GM18868 (cell line): ENCODE results near the gene TAF3.
A peak's percentile ranks its signal among the peaks of the same experiment; 100 is the strongest.

Source experiments
- ATAC-seq: cut with Tn5 transposase; IDR thresholded peaks from one replicate; pipeline ENCODE4 v1.9.1; 2021; ENCODE audit warnings: mild to moderate bottlenecking, moderate library complexity; ENCODE audit not compliant: unreplicated experiment

Gene TAF3

DNA sequence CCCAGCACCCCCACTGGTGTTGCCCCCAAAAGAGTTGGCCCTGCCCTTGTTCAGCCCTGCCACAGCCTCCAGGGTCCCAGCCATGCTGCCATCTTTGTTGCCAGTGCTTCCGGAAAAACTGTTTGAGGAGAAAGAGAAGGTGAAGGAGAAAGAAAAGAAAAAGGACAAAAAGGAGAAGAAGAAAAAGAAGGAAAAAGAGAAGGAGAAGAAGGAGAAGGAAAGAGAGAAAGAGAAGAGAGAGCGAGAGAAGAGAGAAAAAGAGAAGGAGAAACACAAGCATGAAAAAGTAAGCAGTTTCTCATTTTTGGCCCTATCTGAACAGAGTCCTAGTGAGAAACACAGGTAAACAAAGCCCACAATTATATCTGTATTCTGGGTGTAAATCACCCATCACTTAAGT is 147.2 kb downstream of the TAF3 start:
- ATAC-seq, result no peak

DNA sequence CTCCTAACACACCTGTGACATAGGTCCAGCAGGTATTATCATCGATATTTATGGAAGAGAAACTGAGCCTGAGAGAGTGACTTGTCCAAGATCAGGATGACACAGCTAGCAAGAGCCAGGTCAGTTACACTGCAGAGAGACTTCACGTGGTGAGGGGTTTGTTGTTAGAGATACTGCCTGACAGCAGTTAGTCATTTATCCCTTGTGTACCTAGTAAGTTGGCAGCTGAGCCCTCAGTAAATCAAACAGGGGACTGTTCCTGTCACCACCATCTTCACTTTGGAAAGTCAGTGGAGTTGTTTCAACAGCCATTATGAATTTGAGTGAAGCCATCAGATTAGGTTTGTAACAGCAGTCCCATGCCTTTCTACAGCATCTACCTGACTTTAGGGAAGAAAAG is 148.7 kb downstream of the TAF3 start:
- ATAC-seq, result no peak

DNA sequence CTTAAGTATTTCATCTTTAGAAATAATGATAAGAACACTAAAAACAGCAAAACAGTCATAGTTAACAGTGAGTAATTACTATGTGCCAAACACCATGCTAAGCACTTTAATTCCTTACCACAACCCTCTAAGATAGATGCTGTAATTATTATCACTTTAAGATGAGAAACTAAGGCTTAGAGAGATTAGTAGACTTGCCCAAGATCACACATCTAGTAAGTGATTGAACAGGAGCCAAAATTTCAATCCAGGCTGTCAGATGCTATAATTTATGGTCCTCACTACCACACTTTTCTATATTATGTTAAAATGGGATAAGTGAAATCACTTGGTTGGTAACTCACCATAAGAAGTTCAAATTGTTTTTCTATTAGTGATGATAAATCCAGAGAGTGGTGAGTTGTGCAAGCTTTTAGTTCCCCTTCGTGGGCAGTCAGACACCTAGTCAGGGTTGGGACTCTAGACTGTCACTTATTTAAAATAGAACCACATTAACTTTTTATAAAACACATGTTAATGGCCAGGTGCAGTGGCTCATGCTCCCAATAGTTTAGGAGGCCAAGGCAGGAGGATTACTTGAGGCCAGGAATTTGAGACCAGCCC is 150.3 kb downstream of the TAF3 start:
- no peak for ATAC-seq

DNA sequence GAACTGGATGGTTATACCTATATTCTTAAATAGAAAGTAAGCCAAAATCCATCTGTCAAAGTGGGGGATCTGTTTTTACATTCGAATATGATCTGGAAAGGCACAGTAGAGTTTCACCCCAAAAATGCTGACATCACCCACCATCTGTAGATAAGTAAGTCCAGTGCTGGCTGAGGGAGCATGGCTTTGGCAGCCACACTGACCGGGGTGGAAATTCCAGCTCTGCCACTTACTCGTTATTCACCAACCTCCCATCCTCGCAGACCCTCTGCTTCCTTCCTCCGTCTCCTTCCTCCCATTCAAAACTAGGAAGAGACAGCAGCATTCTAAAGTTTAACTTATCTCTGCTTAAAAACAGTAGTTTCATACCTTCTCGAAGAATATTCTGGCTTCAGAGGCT is 151.3 kb downstream of the TAF3 start:
- ATAC-seq, result no peak

DNA sequence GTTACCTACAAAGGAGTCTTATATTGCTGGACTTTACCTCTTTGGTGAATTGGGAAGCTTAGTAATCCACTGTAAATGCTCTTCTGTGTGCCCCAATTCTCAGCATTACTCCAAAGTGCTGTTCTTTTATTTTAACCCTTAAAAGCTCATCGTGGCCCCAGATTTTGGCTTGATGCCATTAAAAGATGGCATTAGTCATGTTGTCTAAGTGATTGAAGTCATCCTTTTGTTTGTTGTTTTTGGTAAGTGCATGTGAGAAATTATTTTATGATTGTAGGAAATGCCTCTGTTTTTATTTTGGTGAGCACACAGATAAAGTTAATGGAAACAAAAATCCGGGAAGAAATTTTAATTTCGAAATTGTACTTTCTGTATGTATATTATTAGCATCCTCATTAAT is 153.6 kb downstream of the TAF3 start:
- ATAC-seq, result no peak

DNA sequence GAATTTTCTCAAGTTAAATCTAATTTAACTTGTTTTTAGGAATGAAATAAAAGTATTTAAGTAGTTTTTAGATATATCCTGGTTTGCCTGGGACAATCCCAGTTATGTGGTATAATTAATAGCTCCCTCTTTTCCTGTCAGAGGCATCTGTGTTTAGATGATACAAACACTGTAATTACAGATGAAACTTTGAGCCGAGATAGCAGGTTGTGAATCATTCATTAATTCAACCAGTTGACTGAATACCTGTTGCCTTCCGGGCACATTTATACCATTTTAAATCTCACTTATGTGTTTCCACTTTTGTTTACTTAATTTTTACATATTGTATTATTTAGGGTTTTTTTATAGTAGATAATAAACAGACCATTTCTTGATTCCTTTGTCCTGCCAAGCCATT is 154.1 kb downstream of the TAF3 start:
- ATAC-seq, result no peak

DNA sequence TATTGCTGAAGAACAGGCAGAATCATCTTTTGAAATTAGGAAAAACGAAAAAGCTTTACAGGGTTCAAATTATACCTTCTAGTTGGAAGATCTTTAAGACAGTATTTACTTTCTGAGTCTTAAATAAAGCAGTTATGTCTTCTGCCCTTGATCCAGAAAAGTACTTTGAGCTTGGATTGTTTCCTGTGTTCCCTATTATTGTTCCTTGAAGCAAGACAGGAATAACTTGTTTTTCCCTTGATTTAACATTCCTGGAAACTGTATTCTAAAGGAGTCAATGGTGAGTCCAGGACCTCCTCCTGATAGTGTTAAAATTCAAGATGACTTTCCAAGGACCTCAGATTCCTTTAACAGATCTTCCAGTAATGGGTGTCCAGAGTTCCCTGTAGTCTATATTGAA is 161.9 kb downstream of the TAF3 start:
- no peak for ATAC-seq

DNA sequence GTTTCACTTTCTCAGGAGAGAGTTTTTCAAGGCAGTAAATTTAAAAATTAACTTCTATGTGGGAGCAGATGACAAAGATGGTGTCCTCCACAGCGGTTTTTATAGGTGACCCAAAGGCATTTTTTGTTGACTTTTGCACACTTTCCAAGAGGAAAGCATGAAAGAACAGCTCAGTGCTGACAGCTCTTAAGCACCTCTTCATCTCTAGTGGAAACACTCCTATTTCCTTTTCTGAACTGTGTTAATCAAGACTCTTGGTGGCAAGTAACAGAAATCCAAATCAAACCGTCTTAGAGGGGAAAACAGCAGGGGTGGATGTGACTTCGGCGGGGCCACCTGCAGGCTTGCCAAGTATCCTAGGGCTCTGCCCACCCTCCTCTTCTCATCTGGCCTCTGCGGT is 164.4 kb downstream of the TAF3 start:
- ATAC-seq, result no peak

DNA sequence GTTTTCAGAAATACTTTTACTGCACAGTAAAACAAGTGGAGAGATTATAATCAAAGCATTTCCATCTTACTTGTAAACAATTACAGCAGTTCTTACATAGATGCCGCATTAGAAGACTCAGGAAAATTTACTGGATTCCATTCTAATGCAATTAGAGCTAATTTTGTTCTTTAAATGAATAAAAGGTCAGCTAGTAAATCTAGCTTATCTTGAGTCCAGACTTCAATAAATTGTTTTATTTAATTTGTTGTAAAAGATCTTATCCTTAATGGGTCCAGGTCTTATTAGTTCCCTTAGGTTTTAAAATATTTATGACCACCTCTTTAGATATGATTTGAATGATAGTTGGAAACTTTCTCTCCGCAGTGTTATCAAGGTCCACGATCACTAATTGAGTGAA is 166.0 kb downstream of the TAF3 start:
- no peak for ATAC-seq

DNA sequence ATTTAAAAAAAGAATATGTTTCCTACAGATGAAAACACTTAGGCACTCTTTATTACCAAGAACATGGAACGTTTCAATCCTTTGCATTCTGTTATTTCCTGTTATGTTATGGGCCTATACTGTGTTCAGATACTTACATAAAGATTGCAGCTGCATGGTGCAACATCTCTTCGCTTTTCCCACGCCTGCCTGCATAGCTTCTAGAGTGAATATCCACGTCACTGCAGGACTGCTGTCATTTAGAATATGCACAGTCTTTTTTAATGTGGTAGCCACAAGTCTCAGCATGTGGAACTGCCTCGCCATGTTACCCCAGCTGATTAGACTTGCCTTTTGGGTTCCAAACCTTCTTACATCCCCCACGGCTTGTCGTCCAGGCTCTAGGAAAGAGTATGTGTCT is 166.6 kb downstream of the TAF3 start:
- no peak for ATAC-seq

DNA sequence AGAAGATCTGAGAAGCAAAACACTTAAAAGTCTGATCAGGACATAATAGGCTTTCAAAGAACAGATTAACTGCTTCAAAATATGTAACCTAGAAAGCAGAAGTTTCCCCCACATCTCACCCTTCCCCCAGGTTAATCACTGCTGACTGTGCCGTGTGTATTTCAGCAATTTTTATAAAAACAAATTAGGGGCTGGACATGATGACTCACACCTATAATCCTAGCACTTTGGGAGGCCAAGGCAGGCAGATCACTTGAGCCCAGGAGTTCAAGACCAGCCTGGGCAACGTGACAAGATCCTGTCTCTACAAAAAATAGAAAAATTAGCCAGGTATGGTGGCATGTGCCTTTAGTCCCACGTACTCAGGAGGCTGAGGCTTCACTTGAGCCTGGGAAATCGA is 168.5 kb downstream of the TAF3 start:
- ATAC-seq, result no peak

DNA sequence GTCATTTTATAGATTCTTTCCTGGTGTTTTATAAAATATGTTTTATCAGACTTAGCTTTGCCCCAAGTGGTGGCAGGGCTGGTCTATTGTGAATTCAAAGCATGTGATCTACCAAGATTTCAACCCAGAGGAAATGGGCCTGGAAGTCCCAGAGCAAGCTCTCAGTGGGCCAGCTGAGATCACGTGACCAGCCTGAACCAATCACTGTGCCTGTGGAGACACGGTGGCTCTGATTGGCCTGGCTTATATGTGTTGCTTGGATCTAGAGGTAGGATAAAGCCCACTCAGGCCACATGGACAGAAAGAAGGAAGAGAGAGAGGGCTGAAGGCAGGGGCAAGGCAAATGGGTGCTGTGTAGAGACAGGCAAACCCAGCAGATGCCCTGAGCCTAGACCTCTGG is 170.7 kb downstream of the TAF3 start:
- ATAC-seq, result no peak

DNA sequence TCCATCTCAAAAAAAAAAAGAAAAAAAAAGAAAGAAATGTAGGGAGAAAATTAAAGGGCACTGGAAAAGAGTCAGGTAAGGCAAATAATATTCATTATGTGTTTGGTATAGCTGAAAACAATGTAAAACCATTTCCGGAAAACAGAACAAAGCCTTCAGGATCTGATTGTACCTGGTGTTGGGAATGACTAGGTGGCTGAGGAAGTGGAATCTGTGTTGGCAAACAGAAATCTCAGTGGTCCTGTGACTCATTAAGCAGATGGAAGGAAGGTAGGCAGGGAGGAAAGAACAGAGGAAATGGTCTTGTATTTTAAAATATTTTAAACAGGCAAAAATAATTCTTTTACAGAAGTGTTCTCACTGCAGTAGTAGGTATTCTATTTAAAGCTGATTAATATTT is 180.5 kb downstream of the TAF3 start:
- no peak for ATAC-seq

DNA sequence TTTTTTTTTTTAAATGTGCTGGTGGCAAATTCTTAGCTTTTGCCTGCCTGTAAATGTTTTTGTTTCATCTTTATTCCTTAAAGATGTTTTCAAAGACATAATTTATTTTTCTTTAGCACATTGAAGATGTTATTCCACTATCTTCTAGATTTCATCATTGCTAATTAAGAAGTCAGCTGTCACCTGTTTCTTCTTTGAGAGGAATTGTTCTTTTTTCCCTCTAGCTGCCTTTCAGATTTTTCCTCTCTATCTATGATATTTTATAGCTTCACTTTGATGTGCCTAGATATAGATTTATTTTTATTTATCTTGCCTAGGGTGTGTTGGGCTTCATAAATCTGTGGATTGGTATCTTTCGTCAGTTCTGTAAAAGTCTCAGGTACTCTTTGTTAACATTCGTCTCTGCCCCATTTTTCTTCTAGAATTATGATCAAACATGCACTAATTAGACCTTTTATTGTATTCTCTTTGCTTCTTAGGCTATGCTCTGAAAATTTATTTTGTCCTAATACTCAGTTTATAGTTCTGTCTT is 186.2 kb downstream of the TAF3 start:
- ATAC-seq, result no peak

DNA sequence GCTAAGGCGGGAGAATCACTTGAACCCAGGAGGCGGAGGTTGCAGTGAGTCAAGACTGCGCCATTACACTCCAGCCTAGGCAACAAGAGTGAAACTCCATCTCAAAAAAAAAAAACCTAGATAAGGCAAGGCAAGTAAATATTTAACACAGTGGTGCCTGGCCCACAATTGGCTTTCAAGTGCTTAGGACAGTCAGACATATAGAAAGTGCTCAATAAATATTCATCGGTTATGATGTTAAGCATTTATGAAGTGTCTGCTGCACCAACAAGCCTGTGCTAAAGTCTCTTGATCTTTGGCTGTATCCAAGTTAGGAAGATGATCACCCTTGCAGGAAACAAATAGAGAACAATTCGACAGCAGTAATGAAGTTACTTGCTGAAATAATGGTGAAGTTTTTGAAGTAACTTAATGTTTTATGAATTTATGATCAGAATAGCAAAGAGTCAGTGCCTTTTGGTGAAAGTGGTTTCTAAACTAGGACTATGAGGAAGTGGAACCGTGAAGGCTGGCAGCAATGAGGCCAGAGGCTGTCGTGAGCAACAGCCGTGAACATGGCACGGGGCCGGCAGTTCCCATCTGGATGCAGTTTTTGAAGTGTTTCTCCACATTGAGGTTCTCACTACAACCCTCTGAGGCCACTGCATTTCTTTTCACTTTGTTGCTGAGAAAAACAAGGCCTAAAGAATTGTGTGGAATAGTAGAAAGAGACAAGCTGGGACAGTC is 188.1 kb downstream of the TAF3 start:
- peak; percentile 97 for ATAC-seq

DNA sequence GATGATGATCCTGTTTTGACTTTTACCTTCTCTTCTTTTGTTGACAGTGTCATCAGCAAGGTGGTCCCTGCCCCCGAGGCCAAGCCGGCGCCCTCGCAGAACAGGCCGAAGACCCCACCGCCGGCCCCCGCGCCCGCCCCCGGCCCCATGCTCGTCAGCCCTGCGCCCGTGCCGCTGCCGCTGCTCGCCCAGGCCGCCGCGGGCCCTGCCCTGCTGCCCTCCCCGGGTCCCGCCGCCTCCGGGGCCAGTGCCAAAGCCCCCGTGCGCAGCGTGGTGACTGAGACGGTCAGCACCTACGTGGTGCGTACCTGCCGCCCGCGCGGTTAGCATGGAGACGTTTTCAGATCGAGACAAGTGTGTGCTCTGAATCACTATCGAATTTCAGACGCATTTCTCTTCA is 190.7 kb downstream of the TAF3 start:
- no peak for ATAC-seq

DNA sequence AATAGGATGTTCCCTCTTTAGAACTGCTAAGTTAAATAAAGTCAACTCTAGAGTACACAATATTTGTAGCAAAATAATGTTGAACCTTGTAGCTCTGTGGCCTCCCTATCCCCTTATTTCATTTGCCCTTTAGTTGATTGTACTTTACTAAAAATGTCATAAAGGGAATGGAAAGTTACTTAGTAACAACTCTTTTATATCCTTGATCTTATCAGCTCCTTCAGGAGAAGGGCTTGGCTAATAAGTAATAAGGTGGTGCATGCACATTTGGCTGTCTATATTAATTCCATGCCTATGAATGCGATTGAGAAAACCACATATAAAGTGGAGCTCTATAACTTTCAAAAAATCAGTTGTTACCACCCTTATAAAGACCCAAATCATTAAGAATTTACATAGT is 194.7 kb downstream of the TAF3 start:
- no peak for ATAC-seq

DNA sequence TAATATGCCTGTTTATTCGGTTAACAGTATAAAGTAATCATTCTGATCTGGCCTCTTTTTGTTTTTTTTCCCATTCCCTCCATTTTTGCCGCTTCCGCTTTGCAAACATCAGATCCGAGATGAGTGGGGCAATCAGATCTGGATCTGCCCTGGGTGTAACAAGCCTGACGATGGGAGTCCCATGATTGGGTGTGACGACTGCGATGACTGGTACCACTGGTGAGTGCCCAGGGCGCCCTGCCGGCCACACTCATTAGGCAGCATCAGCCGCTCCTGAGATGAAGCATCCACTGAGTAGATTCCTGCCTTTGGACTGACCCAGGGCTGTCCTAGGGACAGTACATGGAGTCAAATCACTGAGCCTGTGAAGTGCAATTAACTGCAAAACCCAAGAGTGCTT is 195.3 kb downstream of the TAF3 start:
- no peak for ATAC-seq

DNA sequence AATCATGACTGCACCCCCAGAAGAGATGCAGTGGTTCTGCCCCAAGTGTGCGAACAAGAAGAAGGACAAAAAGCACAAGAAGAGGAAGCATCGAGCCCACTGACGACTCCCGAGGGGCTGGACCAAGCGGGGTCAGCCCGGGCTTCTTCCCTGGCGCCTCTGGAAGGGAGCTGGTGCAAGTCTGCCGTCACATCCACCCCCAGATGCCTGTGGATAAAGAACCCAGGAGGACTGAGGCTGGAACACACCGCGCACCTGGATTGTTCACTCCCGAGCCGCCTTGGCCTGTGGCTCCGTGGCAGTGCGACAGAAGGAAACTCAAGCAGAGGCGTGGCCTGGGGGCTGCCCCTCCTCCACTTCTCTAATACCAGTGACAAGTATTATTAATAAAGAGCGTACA is 196.3 kb downstream of the TAF3 start:
- ATAC-seq, result no peak

DNA sequence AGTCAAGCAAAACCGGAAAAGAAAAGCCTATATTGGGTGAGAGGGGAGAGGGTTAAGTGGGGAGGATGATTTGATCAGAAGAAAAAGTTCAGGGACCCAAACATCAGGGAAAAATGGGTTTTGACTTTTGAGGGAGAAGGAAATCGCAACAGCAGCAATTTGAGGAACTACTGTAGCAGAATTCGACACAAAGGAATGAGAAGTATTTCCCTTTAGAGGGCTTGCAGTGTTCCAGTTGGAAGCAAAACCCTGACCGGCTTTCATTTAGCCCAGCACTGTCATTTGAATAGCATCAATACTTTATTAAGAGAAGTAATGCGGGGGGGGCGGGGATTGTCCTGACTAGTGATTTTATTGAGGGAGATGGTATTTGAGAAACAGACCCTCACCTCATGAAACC is 199.0 kb downstream of the TAF3 start:
- ATAC-seq, result no peak

DNA sequence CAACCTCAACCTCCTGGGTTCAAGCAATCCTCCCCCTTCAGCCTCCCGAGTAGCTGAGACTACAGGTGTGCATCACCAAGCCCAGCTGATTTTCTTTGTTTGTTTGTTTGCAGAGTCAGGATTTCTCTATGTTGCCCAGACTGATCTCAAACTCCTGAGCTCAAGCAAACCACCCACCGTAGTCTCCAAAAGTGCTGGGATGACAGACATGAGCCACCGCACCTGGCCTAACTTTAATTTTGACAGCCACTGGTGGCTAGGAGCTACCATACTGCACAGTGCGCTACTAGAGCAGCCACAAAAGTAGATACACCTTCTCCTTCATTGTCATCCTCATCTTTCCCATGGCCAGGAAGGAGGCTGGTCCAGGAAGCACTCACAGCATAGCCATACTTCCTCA is 205.0 kb downstream of the TAF3 start:
- no peak for ATAC-seq

DNA sequence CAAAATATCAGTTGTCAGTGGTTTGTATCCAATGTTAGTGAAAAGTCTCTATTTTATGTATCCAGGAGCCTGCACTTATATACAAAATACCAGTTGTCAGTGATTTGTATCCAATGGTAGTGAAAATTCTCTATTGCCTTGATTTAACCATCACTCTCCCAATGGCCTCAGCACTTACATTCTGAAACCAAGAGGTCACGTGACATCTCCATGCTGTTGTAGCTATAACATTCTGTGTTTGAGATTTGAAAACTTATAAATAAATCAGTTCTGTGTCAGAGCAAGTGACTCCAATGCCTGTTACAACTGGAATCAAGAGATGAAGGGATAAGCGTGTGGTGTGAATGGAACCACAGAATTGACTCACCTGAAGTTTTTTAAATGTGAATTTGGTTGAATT is 205.5 kb downstream of the TAF3 start:
- no peak for ATAC-seq
